Liver (tissue), 9 donors: ENCODE data around the gene BANP. TPM values are rescaled to one million over a fixed set of nuclear protein-coding genes. Genes with fewer than 3 reads are reported as not detected.
A peak's percentile ranks its signal among the peaks of the same experiment; 100 is the strongest.

Source experiments
- DNase-seq: peaks from one replicate; pipeline ENCODE4 v3.0.0-alpha.2; 2017; ENCODE audit warnings: low spot score
- H3K27ac ChIP-seq, 2 donors: one replicate each; pipeline ENCODE4 v1.7.0; 2013; ENCODE audit warnings: inconsistent platforms in 2 of 2, low read length in 2 of 2, control low read depth in 1 of 2, low read depth in 1 of 2, mild to moderate bottlenecking in 1 of 2
- H3K27me3 ChIP-seq, 4 donors: one replicate each; pipeline versions ENCODE4 v1.6.1 to v1.7.0; 2013; ENCODE audit warnings: low read length in 3 of 4, inconsistent platforms in 1 of 4, mild to moderate bottlenecking in 1 of 4, moderate library complexity in 1 of 4; ENCODE audit not compliant: control insufficient read depth in 4 of 4, insufficient read depth in 4 of 4
- H3K36me3 ChIP-seq, 4 donors: one replicate each; pipeline versions ENCODE4 v1.6.1 to v1.7.0; 2013; ENCODE audit warnings: low read length in 3 of 4, mild to moderate bottlenecking in 3 of 4, low read depth in 1 of 4, moderate library complexity in 1 of 4; ENCODE audit not compliant: control insufficient read depth in 4 of 4, insufficient read depth in 3 of 4
- H3K4me1 ChIP-seq, 4 donors: one replicate each; pipeline versions ENCODE4 v1.6.1 to v1.7.0; 2013; ENCODE audit warnings: low read length in 3 of 4, mild to moderate bottlenecking in 3 of 4, moderate library complexity in 1 of 4; ENCODE audit not compliant: control insufficient read depth in 4 of 4, insufficient read depth in 4 of 4
- H3K4me3 ChIP-seq, 3 donors: one replicate each; pipeline versions ENCODE4 v1.6.1 to v1.7.0; 2013; ENCODE audit warnings: low read length in 3 of 3, control low read depth in 1 of 3, low read depth in 1 of 3, mild to moderate bottlenecking in 1 of 3
- H3K9ac ChIP-seq, 2 donors: one replicate each; pipeline ENCODE4 v1.7.0; 2013; ENCODE audit warnings: low read length in 2 of 2, mild to moderate bottlenecking in 2 of 2, moderate library complexity in 2 of 2, control low read depth in 1 of 2, low read depth in 1 of 2
- H3K9me3 ChIP-seq, 4 donors: one replicate each; pipeline versions ENCODE4 v1.6.1 to v1.7.0; 2013; ENCODE audit warnings: low read length in 3 of 4; ENCODE audit not compliant: control insufficient read depth in 4 of 4
- ATF3 ChIP-seq: IDR thresholded peaks from 2 replicates; pipeline ENCODE4 v1.6.1; 2016; ENCODE audit warnings: antibody characterized with exemption
- CTCF ChIP-seq: fragments of 150-350 bp; IDR thresholded peaks from 2 replicates; pipeline ENCODE4 v1.5.1; 2017; ENCODE audit warnings: improper control_type of control experiment, low read depth, low read length; ENCODE audit not compliant: missing input control
- EGR1 ChIP-seq, 2 donors: IDR thresholded peaks; 2 replicates each; pipeline ENCODE4 v1.6.1; 2016 to 2018; ENCODE audit warnings: antibody characterized with exemption in 2 of 2, low read depth in 2 of 2
- FOXA1 ChIP-seq: IDR thresholded peaks from 2 replicates; pipeline ENCODE4 v1.6.1; 2016; ENCODE audit warnings: antibody characterized with exemption
- FOXA2 ChIP-seq: IDR thresholded peaks from 2 replicates; pipeline ENCODE4 v1.6.1; 2016; ENCODE audit warnings: antibody characterized with exemption
- GABPA ChIP-seq, 2 donors: IDR thresholded peaks in 1 of 2; conservative IDR thresholded peaks in 1 of 2; 2 replicates each; pipeline ENCODE4 v1.6.1; 2016; ENCODE audit warnings: antibody characterized with exemption in 2 of 2, mild to moderate bottlenecking in 1 of 2, moderate library complexity in 1 of 2
- HNF4A ChIP-seq, 2 donors: conservative IDR thresholded peaks; 2 replicates each; pipeline ENCODE4 v1.6.1; 2016; ENCODE audit warnings: antibody characterized with exemption in 2 of 2, mild to moderate bottlenecking in 2 of 2
- HNF4G ChIP-seq: IDR thresholded peaks from 2 replicates; pipeline ENCODE4 v1.6.1; 2016; ENCODE audit warnings: antibody characterized with exemption
- JUND ChIP-seq, 2 donors: IDR thresholded peaks; 2 replicates each; pipeline ENCODE4 v1.6.1; 2016; ENCODE audit warnings: antibody characterized with exemption in 2 of 2
- MAX ChIP-seq: IDR thresholded peaks from 2 replicates; pipeline ENCODE4 v1.6.1; 2016; ENCODE audit warnings: antibody characterized with exemption
- NR2F2 ChIP-seq: IDR thresholded peaks from 2 replicates; pipeline ENCODE4 v1.6.1; 2016; ENCODE audit warnings: antibody characterized with exemption
- RAD21 ChIP-seq, 2 donors: IDR thresholded peaks; 2 replicates each; pipeline ENCODE4 v1.6.1; 2016; ENCODE audit warnings: antibody characterized with exemption in 2 of 2, mild to moderate bottlenecking in 2 of 2
- RXRA ChIP-seq, 2 donors: IDR thresholded peaks; 2 replicates each; pipeline ENCODE4 v1.6.1; 2017 to 2018; ENCODE audit warnings: antibody characterized with exemption in 2 of 2, mild to moderate bottlenecking in 1 of 2
- SP1 ChIP-seq: IDR thresholded peaks from 2 replicates; pipeline ENCODE4 v1.6.1; 2018; ENCODE audit warnings: antibody characterized with exemption, mild to moderate bottlenecking
- TAF1 ChIP-seq: conservative IDR thresholded peaks from 2 replicates; pipeline ENCODE4 v1.6.1; 2016; ENCODE audit warnings: antibody characterized with exemption, mild to moderate bottlenecking
- YY1 ChIP-seq: IDR thresholded peaks from 2 replicates; pipeline ENCODE4 v1.6.1; 2016; ENCODE audit warnings: antibody characterized with exemption, mild to moderate bottlenecking
- ZBTB33 ChIP-seq: IDR thresholded peaks from 2 replicates; pipeline ENCODE4 v1.6.1; 2016; ENCODE audit warnings: antibody characterized with exemption
- WGBS: extraction: QIAGEN DNeasy Blood & Tissue Kit; methylation state at CpG from one replicate; pipeline ENCODE4 v1.1.7; 2013; 5-methylcytosine and 5-hydroxymethylcytosine counted together
- polyA plus RNA-seq, 2 donors: library from polyadenylated mRNA; stranded (reverse) in 1 of 2; unstranded in 1 of 2; fragments of 200-250 nt in 1 of 2; fragments of >200 nt in 1 of 2; fragmentation: Nextera tagmentation in 1 of 2; extraction: Ambion mirVana in 1 of 2; gene quantifications; one replicate each; pipeline versions ENCODE4 v1.2.1 to v1.2.3, GENCODE V29; 2013 to 2015
- total RNA-seq, 2 donors: library from RNA; depleted of rRNA; stranded (reverse); fragments of >200 nt; gene quantifications; one replicate each; pipeline ENCODE4 v1.2.3, GENCODE V29; 2014
- donor health status: healthy.
- donor health status: healthy.
- donor health status: healthy.
- donor health status: healthy.
- donor health status: healthy.

Gene BANP
- total and polyA plus RNA-seq, 4 donors = 4.9 to 20.7 (median 13.7) TPM

- Histone ChIP-seq H3K27ac (peak overlapping the region in 1 of 2 donors; percentile 43), H3K9me3 (no peaks in the 10 kb centered on the region), H3K9ac (no peak overlapping the region), H3K4me3 (no peak overlapping the region), H3K27me3 (no peaks in the 10 kb centered on the region), H3K4me1 (peaks cover 9 to 28% (median 20%) of the 10 kb centered on the region in 4 donors), H3K36me3 (peaks cover 0 to 13% (median 2%) of the 10 kb centered on the region in 4 donors)
- no peak for DNase-seq
- 67% methylated on average over 37 of the region's 37 CpGs for WGBS
- no peak for TF ChIP-seq GABPA (IDR thresholded peaks at IDR 0.05 in 1 of 2, conservative IDR thresholded peaks at IDR 0.05 in 1 of 2)
- no peak for TF ChIP-seq JUND (IDR thresholded peaks at IDR 0.05)
- TF ChIP-seq TAF1 = no peak
- no peak for TF ChIP-seq SP1
- TF ChIP-seq NR2F2 = no peak
- TF ChIP-seq HNF4A (conservative IDR thresholded peaks at IDR 0.05) = no peak
These were observed 32.2 kb upstream of the BANP start for GRCh38 chr16:87918866-87919680.

- WGBS = 91% methylated on average over 10 of the region's 10 CpGs
- Histone ChIP-seq H3K9me3 (no peaks in the 10 kb centered on the region), H3K27ac (no peak overlapping the region), H3K9ac (no peak overlapping the region), H3K4me1 (peaks cover 9 to 33% (median 23%) of the 10 kb centered on the region in 4 donors), H3K27me3 (no peaks in the 10 kb centered on the region), H3K4me3 (no peak overlapping the region), H3K36me3 (peaks cover 0 to 15% (median 2%) of the 10 kb centered on the region in 4 donors)
- TF ChIP-seq FOXA1 = no peak
- no peak for TF ChIP-seq NR2F2
- TF ChIP-seq RAD21 (IDR thresholded peaks at IDR 0.05) = no peak
- no peak for TF ChIP-seq ZBTB33
- no peak for TF ChIP-seq SP1
- TF ChIP-seq GABPA (IDR thresholded peaks at IDR 0.05 in 1 of 2, conservative IDR thresholded peaks at IDR 0.05 in 1 of 2) = no peak
- no peak for TF ChIP-seq EGR1 (IDR thresholded peaks at IDR 0.05; ENCODE audit: low read depth in 2 of 2)
- no peak for TF ChIP-seq JUND (IDR thresholded peaks at IDR 0.05)
- TF ChIP-seq HNF4A (conservative IDR thresholded peaks at IDR 0.05) = no peak
- TF ChIP-seq FOXA2 = no peak
- no peak for TF ChIP-seq TAF1
- no peak for TF ChIP-seq YY1
- no peak for TF ChIP-seq CTCF
- TF ChIP-seq MAX = no peak
- no peak for TF ChIP-seq ATF3
- no peak for TF ChIP-seq HNF4G
- TF ChIP-seq RXRA (IDR thresholded peaks at IDR 0.05) = no peak
- no peak for DNase-seq
These were observed 31.6 kb upstream of the BANP start for GRCh38 chr16:87919681-87919994.
